ENCODE data around the gene CORO1C.

CORO1C gene

GRCh38 chr12:108727161-108727560 is 4.2 kb downstream of the CORO1C start:
- Histone ChIP-seq H3K27ac (ENCODE audit: insufficient read depth in 1 of 2, low read depth in 1 of 2, low read length in 2 of 2, poor library complexity in 1 of 2, severe bottlenecking in 2 of 2) (no peak overlapping the region), H3K9me3 (ENCODE audit: control extremely low read depth in 1 of 5, control insufficient read depth in 4 of 5, insufficient read depth in 2 of 5, low read depth in 1 of 5, low read length in 4 of 5) (no peaks in the 10 kb centered on the region), H3K4me3 (ENCODE audit: control insufficient read depth in 1 of 7, extremely low read depth in 1 of 7, insufficient read depth in 4 of 7, low read depth in 2 of 7, low read length in 6 of 7) (no peak overlapping the region), H3K36me3 (ENCODE audit: control insufficient read depth in 4 of 4, insufficient read depth in 4 of 4, low read length in 3 of 4) (no peaks in the 10 kb centered on the region), H3K27me3 (replicated peaks in 2 of 5; ENCODE audit: control insufficient read depth in 4 of 5, insufficient read depth in 5 of 5, low read length in 4 of 5) (no peaks in the 10 kb centered on the region), H3K4me1 (ENCODE audit: control extremely low read depth in 1 of 4, control insufficient read depth in 4 of 4, insufficient read depth in 4 of 4, low read length in 3 of 4) (peaks cover 31 to 65% (median 49%) of the 10 kb centered on the region in 4 experiments)
- WGBS (ENCODE audit: insufficient coverage): no CpG with 5 or more reads among the region's 1 CpG
- DNase-seq: no peak
- CTCF ChIA-PET: interaction anchor here (0.9 to 1.9 kb wide), 3 partner anchors 12 to 60 kb away, joined by 3 to 7 read pairs (median 4); no protein-coding TSS in a partner anchor
- POLR2A ChIA-PET: interaction anchor here (1.5 kb wide), 1 partner anchor 26 kb away, joined by 4 read pairs; no protein-coding TSS in a partner anchor

GRCh38 chr12:108724890-108725151 is 6.5 kb downstream of the CORO1C start:
- CTCF ChIA-PET: interaction anchor here (1.4 to 2.7 kb wide), 6 partner anchors 11 to 77 kb away, joined by 3 to 9 read pairs (median 7); no protein-coding TSS in a partner anchor
- H3K4me1 ChIP-seq (ENCODE audit: control extremely low read depth in 1 of 4, control insufficient read depth in 4 of 4, insufficient read depth in 4 of 4, low read length in 3 of 4): peaks cover 34 to 70% (median 53%) of the 10 kb centered on the region in 4 experiments
- H3K27me3 ChIP-seq (replicated peaks in 2 of 5; ENCODE audit: control insufficient read depth in 4 of 5, insufficient read depth in 5 of 5, low read length in 4 of 5): no peaks in the 10 kb centered on the region
- no peak overlapping the region for H3K27ac ChIP-seq (ENCODE audit: insufficient read depth in 1 of 2, low read depth in 1 of 2, low read length in 2 of 2, poor library complexity in 1 of 2, severe bottlenecking in 2 of 2)
- no peak overlapping the region for H3K4me3 ChIP-seq (ENCODE audit: control insufficient read depth in 1 of 7, extremely low read depth in 1 of 7, insufficient read depth in 4 of 7, low read depth in 2 of 7, low read length in 6 of 7)
- H3K9me3 ChIP-seq (ENCODE audit: control extremely low read depth in 1 of 5, control insufficient read depth in 4 of 5, insufficient read depth in 2 of 5, low read depth in 1 of 5, low read length in 4 of 5): no peaks in the 10 kb centered on the region
- no peaks in the 10 kb centered on the region for H3K36me3 ChIP-seq (ENCODE audit: control insufficient read depth in 4 of 4, insufficient read depth in 4 of 4, low read length in 3 of 4)
- DNase-seq: no peak
- POLR2A ChIA-PET: no interaction called here

GRCh38 chr12:108724054-108724889 is 7.0 kb downstream of the CORO1C start:
- Histone ChIP-seq H3K9me3 (ENCODE audit: control extremely low read depth in 1 of 5, control insufficient read depth in 4 of 5, insufficient read depth in 2 of 5, low read depth in 1 of 5, low read length in 4 of 5) (no peaks in the 10 kb centered on the region), H3K4me3 (ENCODE audit: control insufficient read depth in 1 of 7, extremely low read depth in 1 of 7, insufficient read depth in 4 of 7, low read depth in 2 of 7, low read length in 6 of 7) (no peak overlapping the region), H3K27ac (ENCODE audit: insufficient read depth in 1 of 2, low read depth in 1 of 2, low read length in 2 of 2, poor library complexity in 1 of 2, severe bottlenecking in 2 of 2) (no peak overlapping the region), H3K36me3 (ENCODE audit: control insufficient read depth in 4 of 4, insufficient read depth in 4 of 4, low read length in 3 of 4) (no peaks in the 10 kb centered on the region), H3K4me1 (ENCODE audit: control extremely low read depth in 1 of 4, control insufficient read depth in 4 of 4, insufficient read depth in 4 of 4, low read length in 3 of 4) (peaks cover 29 to 65% (median 50%) of the 10 kb centered on the region in 4 experiments), H3K27me3 (replicated peaks in 2 of 5; ENCODE audit: control insufficient read depth in 4 of 5, insufficient read depth in 5 of 5, low read length in 4 of 5) (no peaks in the 10 kb centered on the region)
- 100% methylated on average over 1 of the region's 3 CpGs for WGBS (ENCODE audit: insufficient coverage)
- CTCF ChIA-PET: interaction anchor here (1.4 to 2.7 kb wide), 7 partner anchors 11 to 78 kb away, joined by 3 to 9 read pairs (median 6); no protein-coding TSS in a partner anchor
- POLR2A ChIA-PET: no interaction called here
- peak; percentile 53 to 80 (median 75) for DNase-seq

GRCh38 chr12:108722992-108723766 is 8.1 kb downstream of the CORO1C start:
- WGBS (ENCODE audit: insufficient coverage): 42% methylated on average over 2 of the region's 5 CpGs
- H3K4me3 ChIP-seq (ENCODE audit: control insufficient read depth in 1 of 7, extremely low read depth in 1 of 7, insufficient read depth in 4 of 7, low read depth in 2 of 7, low read length in 6 of 7): peak overlapping the region in 1 of 7 experiments; percentile 29
- H3K9me3 ChIP-seq (ENCODE audit: control extremely low read depth in 1 of 5, control insufficient read depth in 4 of 5, insufficient read depth in 2 of 5, low read depth in 1 of 5, low read length in 4 of 5): no peaks in the 10 kb centered on the region
- peak in 1 of 3 donors; percentile 60 for DNase-seq
- POLR2A ChIA-PET: interaction anchor here (0.7 kb wide), 1 partner anchor 29 kb away, joined by 3 read pairs; no protein-coding TSS in a partner anchor
- H3K27me3 ChIP-seq (replicated peaks in 2 of 5; ENCODE audit: control insufficient read depth in 4 of 5, insufficient read depth in 5 of 5, low read length in 4 of 5): no peaks in the 10 kb centered on the region
- H3K27ac ChIP-seq (ENCODE audit: insufficient read depth in 1 of 2, low read depth in 1 of 2, low read length in 2 of 2, poor library complexity in 1 of 2, severe bottlenecking in 2 of 2): peak overlapping the region in 1 of 2 experiments; percentile 27
- CTCF ChIA-PET: interaction anchor here (1.4 to 2.0 kb wide), 5 partner anchors 21 to 58 kb away, joined by 3 to 9 read pairs (median 5); no protein-coding TSS in a partner anchor
- peaks cover 25 to 57% (median 46%) of the 10 kb centered on the region in 4 experiments for H3K4me1 ChIP-seq (ENCODE audit: control extremely low read depth in 1 of 4, control insufficient read depth in 4 of 4, insufficient read depth in 4 of 4, low read length in 3 of 4)
- no peaks in the 10 kb centered on the region for H3K36me3 ChIP-seq (ENCODE audit: control insufficient read depth in 4 of 4, insufficient read depth in 4 of 4, low read length in 3 of 4)

GRCh38 chr12:108722463-108722862 is 8.9 kb downstream of the CORO1C start:
- 100% methylated on average over 1 of the region's 1 CpG for WGBS (ENCODE audit: insufficient coverage)
- POLR2A ChIA-PET: no interaction called here
- H3K27ac ChIP-seq (ENCODE audit: insufficient read depth in 1 of 2, low read depth in 1 of 2, low read length in 2 of 2, poor library complexity in 1 of 2, severe bottlenecking in 2 of 2): peak overlapping the region in 1 of 2 experiments; percentile 27
- no peaks in the 10 kb centered on the region for H3K27me3 ChIP-seq (replicated peaks in 2 of 5; ENCODE audit: control insufficient read depth in 4 of 5, insufficient read depth in 5 of 5, low read length in 4 of 5)
- peaks cover 25 to 56% (median 45%) of the 10 kb centered on the region in 4 experiments for H3K4me1 ChIP-seq (ENCODE audit: control extremely low read depth in 1 of 4, control insufficient read depth in 4 of 4, insufficient read depth in 4 of 4, low read length in 3 of 4)
- H3K4me3 ChIP-seq (ENCODE audit: control insufficient read depth in 1 of 7, extremely low read depth in 1 of 7, insufficient read depth in 4 of 7, low read depth in 2 of 7, low read length in 6 of 7): no peak overlapping the region
- CTCF ChIA-PET: interaction anchor here (1.0 to 2.0 kb wide), 6 partner anchors 11 to 57 kb away, joined by 3 to 9 read pairs (median 5); no protein-coding TSS in a partner anchor
- no peak for DNase-seq
- H3K36me3 ChIP-seq (ENCODE audit: control insufficient read depth in 4 of 4, insufficient read depth in 4 of 4, low read length in 3 of 4): peaks cover 0 to 1% (median 0%) of the 10 kb centered on the region in 4 experiments
- H3K9me3 ChIP-seq (ENCODE audit: control extremely low read depth in 1 of 5, control insufficient read depth in 4 of 5, insufficient read depth in 2 of 5, low read depth in 1 of 5, low read length in 4 of 5): no peaks in the 10 kb centered on the region

- peak in 1 of 3 donors; percentile 20 for DNase-seq
- H3K4me1 ChIP-seq (ENCODE audit: control extremely low read depth in 1 of 4, control insufficient read depth in 4 of 4, insufficient read depth in 4 of 4, low read length in 3 of 4): peaks cover 25 to 53% (median 45%) of the 10 kb centered on the region in 4 experiments
- POLR2A ChIA-PET: no interaction called here
Observed at GRCh38 chr12:108721824-108722223, 9.5 kb downstream of the CORO1C start.

More at GRCh38 chr12:108721824-108722223, 9.5 kb downstream of the CORO1C start:
- WGBS (ENCODE audit: insufficient coverage): 0% methylated on average over 1 of the region's 2 CpGs
- Histone ChIP-seq H3K27me3 (replicated peaks in 2 of 5; ENCODE audit: control insufficient read depth in 4 of 5, insufficient read depth in 5 of 5, low read length in 4 of 5) (no peaks in the 10 kb centered on the region), H3K4me3 (ENCODE audit: control insufficient read depth in 1 of 7, extremely low read depth in 1 of 7, insufficient read depth in 4 of 7, low read depth in 2 of 7, low read length in 6 of 7) (peak overlapping the region in 1 of 7 experiments; percentile 32), H3K27ac (ENCODE audit: insufficient read depth in 1 of 2, low read depth in 1 of 2, low read length in 2 of 2, poor library complexity in 1 of 2, severe bottlenecking in 2 of 2) (peak overlapping the region; percentile 22 to 27), H3K36me3 (ENCODE audit: control insufficient read depth in 4 of 4, insufficient read depth in 4 of 4, low read length in 3 of 4) (peaks cover 0 to 8% (median 4%) of the 10 kb centered on the region in 4 experiments), H3K9me3 (ENCODE audit: control extremely low read depth in 1 of 5, control insufficient read depth in 4 of 5, insufficient read depth in 2 of 5, low read depth in 1 of 5, low read length in 4 of 5) (no peaks in the 10 kb centered on the region)
- CTCF ChIA-PET: interaction anchor here (0.7 to 2.0 kb wide), 8 partner anchors 10 to 82 kb away, joined by 3 to 9 read pairs (median 3); no protein-coding TSS in a partner anchor
